Measurements from ENCODE around the gene TMEM52.

GRCh38 chr1:1928231-1929101 lies 9.4 kb upstream of the TMEM52 start:
- TF ChIP-seq NPAS2 (CRISPR knock-in tag; IDR thresholded peaks at IDR 0.05; ENCODE audit: borderline replicate concordance): no peak
- TF ChIP-seq HOMEZ (CRISPR knock-in tag; IDR thresholded peaks at IDR 0.05; ENCODE audit: low read depth): no peak
- no peak for TF ChIP-seq CREM (IDR thresholded peaks at IDR 0.05)
- no peak for TF ChIP-seq CREM (CRISPR knock-in tag; IDR thresholded peaks at IDR 0.05)
- TF ChIP-seq, protein P1, sequence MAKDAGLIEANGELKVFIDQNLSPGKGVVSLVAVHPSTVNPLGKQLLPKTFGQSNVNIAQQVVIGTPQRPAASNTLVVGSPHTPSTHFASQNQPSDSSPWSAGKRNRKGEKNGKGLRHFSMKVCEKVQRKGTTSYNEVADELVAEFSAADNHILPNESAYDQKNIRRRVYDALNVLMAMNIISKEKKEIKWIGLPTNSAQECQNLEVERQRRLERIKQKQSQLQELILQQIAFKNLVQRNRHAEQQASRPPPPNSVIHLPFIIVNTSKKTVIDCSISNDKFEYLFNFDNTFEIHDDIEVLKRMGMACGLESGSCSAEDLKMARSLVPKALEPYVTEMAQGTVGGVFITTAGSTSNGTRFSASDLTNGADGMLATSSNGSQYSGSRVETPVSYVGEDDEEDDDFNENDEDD (CRISPR knock-in tag; IDR thresholded peaks at IDR 0.05; ENCODE audit: borderline replicate concordance): no peak
